ENCODE measurements around the gene SYNE3.

- TF ChIP-seq CTCF (IDR thresholded peaks at IDR 0.05 in 8 of 11, conservative IDR thresholded peaks at IDR 0.05 in 3 of 11) (no peak), POLR2A (IDR thresholded peaks at IDR 0.05) (no peak), POLR2AphosphoS5 (IDR thresholded peaks at IDR 0.05) (no peak)
These were observed 15.6 kb downstream of the SYNE3 start for GRCh38 chr14:95500772-95501401.

All from spleen (tissue), 7 donors.